ENCODE measurements around the gene TMED1.

DNA sequence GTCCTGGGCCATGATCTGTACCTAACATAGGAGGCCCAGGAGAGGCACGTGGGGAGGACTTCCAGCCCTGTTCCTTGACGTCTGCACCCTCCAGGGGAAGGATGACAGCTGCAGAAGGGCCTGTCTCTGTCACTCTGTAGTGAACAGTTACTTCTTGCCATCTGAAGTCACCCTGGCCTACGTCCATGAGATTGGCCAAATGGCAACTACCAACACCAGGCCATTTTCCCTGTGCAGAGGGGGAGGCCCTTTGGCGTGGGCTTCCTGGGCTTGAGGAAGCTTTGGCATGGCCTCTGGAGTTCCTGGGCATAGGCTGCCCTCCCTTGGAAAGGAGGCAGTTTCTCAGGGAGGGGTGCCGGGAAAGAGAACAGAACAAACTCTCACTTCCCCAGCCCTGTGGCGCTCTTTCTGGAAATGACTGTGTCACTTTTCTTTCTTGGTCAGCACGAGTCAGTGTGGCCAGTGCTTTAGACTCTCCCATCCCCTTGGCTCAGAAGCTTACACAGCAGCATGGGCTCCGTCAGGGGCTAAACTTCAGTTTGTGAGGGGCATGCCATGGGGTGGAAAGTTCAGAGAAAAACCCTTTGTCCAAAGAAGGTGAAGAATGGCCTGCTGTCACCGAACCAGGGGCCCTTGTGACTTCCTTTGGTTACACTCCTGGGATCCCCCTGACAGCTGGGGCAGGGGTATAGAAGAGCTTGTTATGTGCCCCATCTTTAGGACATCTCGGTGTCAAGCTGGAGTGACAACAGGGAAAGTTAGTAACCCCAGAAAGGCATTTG, 40.6 kb upstream of the TMED1 start:
- TF ChIP-seq, protein P1, sequence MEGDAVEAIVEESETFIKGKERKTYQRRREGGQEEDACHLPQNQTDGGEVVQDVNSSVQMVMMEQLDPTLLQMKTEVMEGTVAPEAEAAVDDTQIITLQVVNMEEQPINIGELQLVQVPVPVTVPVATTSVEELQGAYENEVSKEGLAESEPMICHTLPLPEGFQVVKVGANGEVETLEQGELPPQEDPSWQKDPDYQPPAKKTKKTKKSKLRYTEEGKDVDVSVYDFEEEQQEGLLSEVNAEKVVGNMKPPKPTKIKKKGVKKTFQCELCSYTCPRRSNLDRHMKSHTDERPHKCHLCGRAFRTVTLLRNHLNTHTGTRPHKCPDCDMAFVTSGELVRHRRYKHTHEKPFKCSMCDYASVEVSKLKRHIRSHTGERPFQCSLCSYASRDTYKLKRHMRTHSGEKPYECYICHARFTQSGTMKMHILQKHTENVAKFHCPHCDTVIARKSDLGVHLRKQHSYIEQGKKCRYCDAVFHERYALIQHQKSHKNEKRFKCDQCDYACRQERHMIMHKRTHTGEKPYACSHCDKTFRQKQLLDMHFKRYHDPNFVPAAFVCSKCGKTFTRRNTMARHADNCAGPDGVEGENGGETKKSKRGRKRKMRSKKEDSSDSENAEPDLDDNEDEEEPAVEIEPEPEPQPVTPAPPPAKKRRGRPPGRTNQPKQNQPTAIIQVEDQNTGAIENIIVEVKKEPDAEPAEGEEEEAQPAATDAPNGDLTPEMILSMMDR (IDR thresholded peaks at IDR 0.05) = no peak
- TF ChIP-seq ZFX (IDR thresholded peaks at IDR 0.05; ENCODE audit: borderline replicate concordance) = no peak
